K562 (cell line): ENCODE data around the gene CAMK2N1. TPM values are rescaled to one million over a fixed set of nuclear protein-coding genes. Genes with fewer than 3 reads are reported as not detected.
A peak's percentile ranks its signal among the peaks of the same experiment; 100 is the strongest.

Experiments
- ATAC-seq: fragments of 200-7000 bp; cut with Tn5 transposase; 3 replicates; pipeline ENCODE4 v1.9.1; 2020; ENCODE audit warnings: moderate library complexity
- BruUV-seq: library from RNA; stranded (reverse); fragments of 400-500 nt; replicated peaks from 2 replicates; lab custom pipeline; 2021; lab: Mats Ljungman, UMichigan
- CTCF ChIA-PET: fragments of 300-600 bp; formaldehyde crosslinking; extraction: SDS; loops from one replicate; lab custom pipeline; 2021; ENCODE audit warnings: low intra/inter-chr PET ratio; lab: Yijun Ruan, JAX
- POLR2A ChIA-PET: fragments of 300-600, 350-650 bp; sonication (Branson Sonifier 250); formaldehyde crosslinking; extraction: SDS; loops from one replicate; lab custom pipeline; 2021; ENCODE audit warnings: antibody characterized with exemption, inconsistent platforms; lab: Yijun Ruan, JAX
- DNase-seq, 4 experiments: peaks; one replicate each; pipeline versions ENCODE4 v3.0.0 to v3.0.0-alpha.2; 2011 to 2018; ENCODE audit warnings: low spot score in 3 of 4, mixed read lengths in 3 of 4; ENCODE audit errors: extremely low read depth in 1 of 4
- FAIRE-seq: peaks from 2 replicates; lab custom pipeline; 2011; peaks lifted over from hg19 to GRCh38; lab: Jason Lieb, UNC
- H2AFZ ChIP-seq: 2 replicates; pipeline ENCODE4 v1.6.0; 2011; ENCODE audit warnings: low read depth, low read length, control low read depth, inconsistent platforms
- H3K27ac ChIP-seq: fragments of 200-600 bp; 3 replicates; pipeline ENCODE4 v1.8.0; 2011; ENCODE audit warnings: low read depth, mild to moderate bottlenecking, control low read depth, inconsistent platforms, low read length, moderate library complexity, mixed read lengths; ENCODE audit errors: extremely low read depth
- H3K27me3 ChIP-seq, 2 experiments: fragments of 300-600 bp in 1 of 2; 2 replicates in 1 of 2; 3 replicates in 1 of 2; pipeline versions ENCODE4 v1.6.0 to v1.8.0; 2011; ENCODE audit warnings: inconsistent platforms in 2 of 2, low read length in 2 of 2, mild to moderate bottlenecking in 1 of 2, mixed read lengths in 1 of 2, moderate library complexity in 1 of 2; ENCODE audit not compliant: control insufficient read depth in 2 of 2, insufficient read depth in 2 of 2
- H3K36me3 ChIP-seq: fragments of 300-600 bp; 3 replicates; pipeline ENCODE4 v1.8.0; 2011; ENCODE audit warnings: mild to moderate bottlenecking, low read length, inconsistent platforms; ENCODE audit not compliant: control insufficient read depth, insufficient read depth
- H3K4me1 ChIP-seq, 2 experiments: fragments of 200-600 bp in 1 of 2; replicated peaks in 1 of 2; 2 replicates in 1 of 2; 3 replicates in 1 of 2; pipeline versions ENCODE4 v1.5.1 to v1.8.0; 2011; ENCODE audit warnings: inconsistent platforms in 2 of 2, low read length in 2 of 2, mild to moderate bottlenecking in 1 of 2, mixed read lengths in 1 of 2, moderate library complexity in 1 of 2; ENCODE audit not compliant: control insufficient read depth in 2 of 2, insufficient read depth in 2 of 2
- H3K4me2 ChIP-seq: 2 replicates; pipeline ENCODE4 v1.6.1; 2011; ENCODE audit warnings: low read length, control low read depth, inconsistent platforms, mixed read lengths; ENCODE audit not compliant: insufficient read depth
- H3K4me3 ChIP-seq: fragments of 200-600 bp; sonication (generic), shearing (Covaris generic); 2 replicates; pipeline ENCODE4 v1.5.1; 2016; ENCODE audit warnings: control low read depth, inconsistent platforms
- H3K79me2 ChIP-seq: fragments of 200-600 bp; 3 replicates; pipeline ENCODE4 v1.8.0; 2011; ENCODE audit warnings: low read length, inconsistent platforms; ENCODE audit not compliant: control insufficient read depth, insufficient read depth
- H3K9ac ChIP-seq, 2 experiments: 2 replicates each; pipeline versions ENCODE4 v1.6.0 to v1.6.1; 2011; ENCODE audit warnings: low read depth in 2 of 2, low read length in 2 of 2, control low read depth in 1 of 2, inconsistent platforms in 1 of 2, mild to moderate bottlenecking in 1 of 2, mixed read lengths in 1 of 2; ENCODE audit not compliant: insufficient read depth in 1 of 2
- H3K9me1 ChIP-seq: one replicate; pipeline ENCODE4 v1.6.0; 2011; ENCODE audit warnings: inconsistent platforms, mild to moderate bottlenecking, low read length, moderate library complexity; ENCODE audit not compliant: control insufficient read depth, insufficient read depth
- H3K9me3 ChIP-seq: replicated peaks from 2 replicates; pipeline ENCODE4 v1.5.1; 2011; ENCODE audit warnings: low read depth, low read length, inconsistent platforms; ENCODE audit not compliant: control insufficient read depth, insufficient read depth
- H4K20me1 ChIP-seq: replicated peaks from 2 replicates; pipeline ENCODE4 v1.6.1; 2011; ENCODE audit warnings: low read length, inconsistent platforms, mixed read lengths; ENCODE audit not compliant: control insufficient read depth, insufficient read depth
- CBFA2T2 ChIP-seq: fragments of 450-650 bp; conservative IDR thresholded peaks from 2 replicates; pipeline ENCODE4 v1.6.1; 2017; ENCODE audit warnings: mild to moderate bottlenecking
- HCFC1 ChIP-seq: IDR thresholded peaks from 2 replicates; pipeline ENCODE4 v1.6.1; 2012; ENCODE audit warnings: low read depth, low read length, improper control_type of control experiment
- KDM1A ChIP-seq, 2 experiments: fragments of 450-650 bp; IDR thresholded peaks; 2 replicates each; pipeline ENCODE4 v1.6.1; 2016; ENCODE audit warnings: mild to moderate bottlenecking in 2 of 2
- MEF2D ChIP-seq: conservative IDR thresholded peaks from 2 replicates; pipeline ENCODE4 v1.6.1; 2016; ENCODE audit warnings: low read depth, missing genetic modification characterization, missing compliant biosample characterization
- REST ChIP-seq, 2 experiments: fragments of 450-650 bp; formaldehyde crosslinking in 1 of 2; IDR thresholded peaks; 2 replicates each; pipeline versions ENCODE4 v1.4.0 to v1.6.1; 2014 to 2020; ENCODE audit warnings: mild to moderate bottlenecking in 2 of 2, borderline replicate concordance in 1 of 2, low read depth in 1 of 2
- TFE3 ChIP-seq: fragments of 450-650 bp; formaldehyde crosslinking; IDR thresholded peaks from 2 replicates; pipeline ENCODE4 v1.4.0; 2020; ENCODE audit warnings: mild to moderate bottlenecking, mixed read lengths
- ZSCAN29 ChIP-seq: fragments of 450-650 bp; IDR thresholded peaks from 2 replicates; pipeline ENCODE4 v1.6.1; 2017
- WGBS: fragments of 100-300 bp; shearing (Covaris generic); methylation state at CpG from one replicate; pipeline ENCODE4 v1.1.6; 2016; ENCODE audit warnings: low coverage, mixed read lengths; ENCODE audit not compliant: insufficient coverage; ENCODE audit errors: missing lambda C conversion rate; 5-methylcytosine and 5-hydroxymethylcytosine counted together
- in situ Hi-C: fragments of 300-500 bp; cut with MboI; formaldehyde crosslinking; loops from 4 replicates; pipeline ENCODE4 v1.15.0; 2018; ENCODE audit warnings: inconsistent platforms, mixed read lengths
- intact Hi-C: fragments of 100-400 bp; cut with micrococcal nuclease; formaldehyde crosslinking; loops from 2 replicates; pipeline ENCODE4 v1.14.2; 2022
- polyA plus RNA-seq, 8 experiments: library from polyadenylated mRNA; depleted of rRNA in 4 of 8; stranded (reverse) in 5 of 8; unstranded in 3 of 8; fragments of >200 nt; fragmentation: Nextera tagmentation in 2 of 8; fragmentation: Illumina TruSeq in 1 of 8; extraction: Ambion mirVana in 2 of 8; extraction: Trizol in 1 of 8; gene quantifications; 2 replicates each; pipeline versions ENCODE4 v1.2.1 to v1.2.3, GENCODE V29; 2011 to 2014; ENCODE audit warnings: inconsistent platforms in 1 of 8, missing spikeins in 1 of 8
- total RNA-seq, 7 experiments: library from RNA; depleted of rRNA in 6 of 7; stranded (reverse); fragments of >200 nt in 6 of 7; fragmentation: Illumina TruSeq in 2 of 7; extraction: Trizol in 2 of 7; gene quantifications; 2 replicates each; pipeline versions ENCODE4 v1.2.1 to v1.2.3, GENCODE V29; 2011 to 2021; ENCODE audit warnings: low replicate concordance in 1 of 7
- TF ChIP-seq, protein P1 (sequence below), 2 experiments: fragments of 450-650 bp; IDR thresholded peaks; 2 replicates each; pipeline ENCODE4 v1.6.1; 2018; ENCODE audit warnings: mild to moderate bottlenecking in 2 of 2, low read depth in 1 of 2; ENCODE audit not compliant: partially characterized antibody in 2 of 2

CAMK2N1 gene
- total and polyA plus RNA-seq, 9 of the 15 experiments (the other 6 are each of a cell fraction or from before 2014, with no cell fraction given) = 0.09 to 1.4 (median 0.34) TPM

GRCh38 chr1:20440785-20441200 lies 45.2 kb downstream of the CAMK2N1 start:
- Histone ChIP-seq H3K9ac (peak overlapping the region in 1 of 2 experiments; percentile 69; a peak in 1 of 4 replicates), H3K79me2 (no peaks in the 10 kb centered on the region), H2AFZ (peak overlapping the region; percentile 81), H3K27ac (no peak overlapping the region), H3K27me3 (peaks cover 0 to 18% of the 10 kb centered on the region in 2 experiments; a peak in 2 of 5 replicates), H4K20me1 (no peaks in the 10 kb centered on the region), H3K36me3 (no peaks in the 10 kb centered on the region), H3K9me1 (no peaks in the 10 kb centered on the region), H3K4me2 (peak overlapping the region; percentile 53), H3K4me1 (no peaks in the 10 kb centered on the region), H3K4me3 (no peak overlapping the region), H3K9me3 (no peaks in the 10 kb centered on the region)
- BruUV-seq = no TSS peak
- FAIRE-seq (peak; percentile 100), DNase-seq (peak; percentile 72 to 93 (median 92)), ATAC-seq (peak; percentile 100)
- POLR2A ChIA-PET = no interaction called here
- under 1% methylated on average over 6 of the region's 6 CpGs for WGBS
- in situ Hi-C loops (no loop called here), intact Hi-C loops (no loop called here)
- CTCF ChIA-PET = no interaction called here
- peak; percentile 67 for TF ChIP-seq REST (IDR thresholded peaks at IDR 0.05; ENCODE audit: borderline replicate concordance)
- TF ChIP-seq REST (CRISPR knock-in tag; IDR thresholded peaks at IDR 0.05; ENCODE audit: low read depth) = no peak
- peak; percentile 73 for TF ChIP-seq CBFA2T2
- TF ChIP-seq TFE3 (CRISPR knock-in tag) = 0 out of 2 replicates have a peak, but pooled peaks have one; percentile 24
- TF ChIP-seq KDM1A (IDR thresholded peaks at IDR 0.05) = no peak
- TF ChIP-seq, protein P1, sequence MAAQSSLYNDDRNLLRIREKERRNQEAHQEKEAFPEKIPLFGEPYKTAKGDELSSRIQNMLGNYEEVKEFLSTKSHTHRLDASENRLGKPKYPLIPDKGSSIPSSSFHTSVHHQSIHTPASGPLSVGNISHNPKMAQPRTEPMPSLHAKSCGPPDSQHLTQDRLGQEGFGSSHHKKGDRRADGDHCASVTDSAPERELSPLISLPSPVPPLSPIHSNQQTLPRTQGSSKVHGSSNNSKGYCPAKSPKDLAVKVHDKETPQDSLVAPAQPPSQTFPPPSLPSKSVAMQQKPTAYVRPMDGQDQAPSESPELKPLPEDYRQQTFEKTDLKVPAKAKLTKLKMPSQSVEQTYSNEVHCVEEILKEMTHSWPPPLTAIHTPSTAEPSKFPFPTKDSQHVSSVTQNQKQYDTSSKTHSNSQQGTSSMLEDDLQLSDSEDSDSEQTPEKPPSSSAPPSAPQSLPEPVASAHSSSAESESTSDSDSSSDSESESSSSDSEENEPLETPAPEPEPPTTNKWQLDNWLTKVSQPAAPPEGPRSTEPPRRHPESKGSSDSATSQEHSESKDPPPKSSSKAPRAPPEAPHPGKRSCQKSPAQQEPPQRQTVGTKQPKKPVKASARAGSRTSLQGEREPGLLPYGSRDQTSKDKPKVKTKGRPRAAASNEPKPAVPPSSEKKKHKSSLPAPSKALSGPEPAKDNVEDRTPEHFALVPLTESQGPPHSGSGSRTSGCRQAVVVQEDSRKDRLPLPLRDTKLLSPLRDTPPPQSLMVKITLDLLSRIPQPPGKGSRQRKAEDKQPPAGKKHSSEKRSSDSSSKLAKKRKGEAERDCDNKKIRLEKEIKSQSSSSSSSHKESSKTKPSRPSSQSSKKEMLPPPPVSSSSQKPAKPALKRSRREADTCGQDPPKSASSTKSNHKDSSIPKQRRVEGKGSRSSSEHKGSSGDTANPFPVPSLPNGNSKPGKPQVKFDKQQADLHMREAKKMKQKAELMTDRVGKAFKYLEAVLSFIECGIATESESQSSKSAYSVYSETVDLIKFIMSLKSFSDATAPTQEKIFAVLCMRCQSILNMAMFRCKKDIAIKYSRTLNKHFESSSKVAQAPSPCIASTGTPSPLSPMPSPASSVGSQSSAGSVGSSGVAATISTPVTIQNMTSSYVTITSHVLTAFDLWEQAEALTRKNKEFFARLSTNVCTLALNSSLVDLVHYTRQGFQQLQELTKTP (IDR thresholded peaks at IDR 0.05; ENCODE audit: low read depth in 1 of 2, partially characterized antibody in 2 of 2) = peak in 1 of 2 experiments; percentile 80
- no peak for TF ChIP-seq ZSCAN29
- no peak for TF ChIP-seq MEF2D
- peak; percentile 95 for TF ChIP-seq HCFC1
